B cell (primary cell): ENCODE data around the gene NECTIN1. TPM values are rescaled to one million over a fixed set of nuclear protein-coding genes. Genes with fewer than 3 reads are reported as not detected.

ENCODE experiments used
- ATAC-seq: fragments of 200-7000 bp; cut with Tn5 transposase; one replicate; pipeline ENCODE4 v1.10.0; 2021; ENCODE audit warnings: low read depth, mild to moderate bottlenecking, moderate number of reproducible peaks, moderate library complexity
- CTCF ChIA-PET: fragments of 350-600 bp; sonication (Branson Sonifier 250); formaldehyde crosslinking; loops from one replicate; lab custom pipeline; 2021; ENCODE audit warnings: antibody characterized with exemption, inconsistent platforms; lab: Charles Lee
- POLR2A ChIA-PET: fragments of 350-600 bp; sonication (Branson Sonifier 250); formaldehyde crosslinking; loops from one replicate; lab custom pipeline; 2021; ENCODE audit warnings: antibody characterized with exemption; lab: Charles Lee
- DNase-seq: peaks from one replicate; pipeline ENCODE4 v3.0.0; 2013
- H2AFZ ChIP-seq: 2 replicates; pipeline ENCODE4 v1.6.1; 2012; ENCODE audit warnings: mild to moderate bottlenecking, low read depth, low read length; ENCODE audit not compliant: insufficient read depth, poor library complexity, severe bottlenecking
- H3K27ac ChIP-seq, 2 donors: 1 replicate in 1 of 2; 2 replicates in 1 of 2; pipeline ENCODE4 v1.5.1; 2012 to 2013; ENCODE audit warnings: low read length in 2 of 2, mild to moderate bottlenecking in 2 of 2, moderate library complexity in 1 of 2
- H3K27me3 ChIP-seq, 4 experiments: fragments of 200-600 bp in 1 of 4; sonication (generic) in 1 of 4; replicated peaks in 1 of 4; 1 replicate in 2 of 4; 2 replicates in 2 of 4; pipeline versions ENCODE4 v1.6.1 to v1.7.0; 2013 to 2016; ENCODE audit warnings: low read length in 3 of 4, mild to moderate bottlenecking in 2 of 4, mixed read lengths in 1 of 4, moderate library complexity in 1 of 4; ENCODE audit not compliant: insufficient read depth in 4 of 4, control insufficient read depth in 3 of 4; ENCODE audit errors: control extremely low read depth in 1 of 4
- H3K36me3 ChIP-seq, 2 experiments: replicated peaks in 1 of 2; 1 replicate in 1 of 2; 2 replicates in 1 of 2; pipeline versions ENCODE4 v1.6.1 to v1.7.1; 2013; ENCODE audit warnings: low read length in 1 of 2; ENCODE audit not compliant: insufficient read depth in 2 of 2, control insufficient read depth in 1 of 2; ENCODE audit errors: control extremely low read depth in 1 of 2, extremely low read depth in 1 of 2
- H3K4me1 ChIP-seq, 2 donors: fragments of 200-600 bp in 1 of 2; sonication (generic) in 1 of 2; 1 replicate in 1 of 2; 2 replicates in 1 of 2; pipeline versions ENCODE4 v1.5.1 to v1.6.1; 2013 to 2017; ENCODE audit warnings: low read length in 2 of 2; ENCODE audit not compliant: control insufficient read depth in 2 of 2, insufficient read depth in 2 of 2
- H3K4me2 ChIP-seq: replicated peaks from 2 replicates; pipeline ENCODE3; 2012; ENCODE audit warnings: mild to moderate bottlenecking, low read depth, low read length; ENCODE audit not compliant: poor library complexity, severe bottlenecking
- H3K4me3 ChIP-seq, 5 experiments: fragments of 200-600 bp in 1 of 5; sonication (generic) in 1 of 5; 1 replicate in 3 of 5; 2 replicates in 2 of 5; pipeline versions ENCODE4 v1.5.1 to v1.7.0; 2011 to 2016; ENCODE audit warnings: low read length in 4 of 5, mild to moderate bottlenecking in 4 of 5, low read depth in 2 of 5, control low read depth in 1 of 5, moderate library complexity in 1 of 5; ENCODE audit not compliant: insufficient read depth in 1 of 5; ENCODE audit errors: control extremely low read depth in 1 of 5, extremely low read depth in 1 of 5
- H3K79me2 ChIP-seq: fragments of 200-600 bp; sonication (generic); one replicate; pipeline ENCODE4 v1.6.0; 2016; ENCODE audit warnings: low read length; ENCODE audit not compliant: control insufficient read depth, insufficient read depth
- H3K9ac ChIP-seq: fragments of 200-600 bp; sonication (generic); 2 replicates; pipeline ENCODE4 v1.6.1; 2017; ENCODE audit warnings: mild to moderate bottlenecking, low read length, moderate library complexity
- H3K9me3 ChIP-seq, 3 donors: one replicate each; pipeline versions ENCODE4 v1.6.1 to v1.7.1; 2013; ENCODE audit warnings: low read length in 2 of 3; ENCODE audit not compliant: control insufficient read depth in 2 of 3, insufficient read depth in 1 of 3; ENCODE audit errors: control extremely low read depth in 1 of 3
- H4K20me1 ChIP-seq: 2 replicates; pipeline ENCODE4 v1.6.0; 2012; ENCODE audit warnings: mild to moderate bottlenecking, low read length; ENCODE audit not compliant: insufficient read depth, control insufficient read depth, poor library complexity, severe bottlenecking
- H3K27ac Mint-ChIP-seq: one replicate; pipeline ENCODE4 v1.8.0; 2021; ENCODE audit warnings: mixed read lengths
- H3K27me3 Mint-ChIP-seq: one replicate; pipeline ENCODE4 v1.8.0; 2021; ENCODE audit warnings: mixed read lengths
- H3K4me1 Mint-ChIP-seq: one replicate; pipeline ENCODE4 v1.8.0; 2021; ENCODE audit warnings: mixed read lengths
- H3K4me3 Mint-ChIP-seq: one replicate; pipeline ENCODE4 v1.8.0; 2021; ENCODE audit warnings: mixed read lengths
- H3K9me3 Mint-ChIP-seq: one replicate; pipeline ENCODE4 v1.8.0; 2022; ENCODE audit warnings: mixed read lengths; ENCODE audit not compliant: insufficient read depth
- EZH2 ChIP-seq: IDR thresholded peaks from 2 replicates; pipeline ENCODE4 v1.6.1; 2012; ENCODE audit warnings: borderline replicate concordance, low read depth, mild to moderate bottlenecking, moderate library complexity, low read length; ENCODE audit not compliant: insufficient read depth, poor library complexity, severe bottlenecking
- WGBS: methylation state at CpG from one replicate; pipeline ENCODE4 v1.1.5; 2013; ENCODE audit warnings: missing lambda C conversion rate; ENCODE audit not compliant: insufficient coverage; 5-methylcytosine and 5-hydroxymethylcytosine counted together
- intact Hi-C: fragments of 100-400 bp; cut with micrococcal nuclease; formaldehyde crosslinking; loops from one replicate; pipeline ENCODE4 v1.10.0; 2022
- polyA plus RNA-seq: library from polyadenylated mRNA; depleted of rRNA; stranded (reverse); fragments of >200 nt; gene quantifications from 2 replicates; pipeline ENCODE4 v1.2.3, GENCODE V29; 2012
- total RNA-seq, 2 donors: library from RNA; stranded (reverse); fragments of 120-200 nt in 1 of 2; gene quantifications; 1 replicate in 1 of 2; 2 replicates in 1 of 2; pipeline versions ENCODE4 v1.2.3 to v1.2.4, GENCODE V29; 2013 to 2022
- TF ChIP-seq, protein P1 (sequence below): fragments of 200-600 bp; IDR thresholded peaks from one replicate; pipeline ENCODE4 v1.8.0; 2022; ENCODE audit warnings: antibody characterized with exemption, mild to moderate bottlenecking

Gene NECTIN1
- total and polyA plus RNA-seq, 2 donors (not counting 1 experiment from before 2014, with no cell fraction given): 2.1 to 3.9 TPM

DNA sequence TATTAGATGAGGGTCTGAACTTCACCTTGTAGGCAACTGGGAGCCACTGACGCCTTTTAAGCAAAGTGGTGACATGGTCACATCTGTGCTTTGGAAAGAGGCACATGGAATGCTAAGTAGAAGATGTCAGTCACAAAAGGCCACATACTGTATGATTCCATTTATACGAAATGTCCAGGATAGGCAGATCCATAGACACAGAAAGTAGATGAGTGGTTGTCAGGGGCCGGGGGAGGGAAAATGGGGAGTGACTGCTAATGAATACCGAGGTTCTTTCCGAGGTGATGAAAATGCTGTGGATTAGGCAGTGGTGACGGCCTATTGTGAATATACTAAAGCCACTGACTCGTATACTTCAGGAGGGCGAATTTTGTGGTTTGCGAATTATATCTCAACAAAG is 20.6 kb downstream of the NECTIN1 start:
- peaks cover 37% of the 10 kb centered on the region for H3K27me3 Mint-ChIP-seq
- POLR2A ChIA-PET: no interaction called here

DNA sequence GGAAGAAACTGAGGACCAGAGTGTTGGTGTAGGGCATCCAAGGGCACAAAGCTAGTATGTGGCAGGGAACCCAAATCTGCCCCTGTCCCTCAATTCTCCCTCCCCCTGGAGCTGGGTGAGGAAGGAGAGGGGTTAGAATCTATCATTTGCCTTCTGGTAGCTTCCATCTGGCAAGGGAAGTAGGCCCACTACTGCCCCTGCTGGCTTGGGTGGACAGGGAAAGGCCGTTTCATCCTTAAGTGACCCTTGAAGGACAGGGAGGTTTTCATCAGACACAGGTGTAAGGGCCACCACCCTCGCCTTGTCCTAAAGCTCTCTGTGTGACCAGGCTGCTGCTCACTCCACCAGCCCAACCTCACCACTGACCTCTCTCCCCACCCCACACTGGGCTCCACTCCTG is 22.1 kb downstream of the NECTIN1 start:
- WGBS: 79% methylated on average over 2 of the region's 2 CpGs

More for the DNA sequence above, 20.6 kb downstream of the NECTIN1 start:
- Histone ChIP-seq H3K9ac (no peak overlapping the region), H3K27me3 (peaks cover 0 to 4% (median under 1%) of the 10 kb centered on the region in 4 experiments), H3K9me3 (no peaks in the 10 kb centered on the region), H2AFZ (no peak overlapping the region), H3K36me3 (no peaks in the 10 kb centered on the region), H4K20me1 (no peaks in the 10 kb centered on the region), H3K4me1 (no peaks in the 10 kb centered on the region), H3K27ac (no peak overlapping the region), H3K79me2 (no peaks in the 10 kb centered on the region), H3K4me2 (no peak overlapping the region), H3K4me3 (no peak overlapping the region)
- no peak overlapping the region for H3K4me3 Mint-ChIP-seq
- no peak for TF ChIP-seq EZH2
- TF ChIP-seq, protein P1, sequence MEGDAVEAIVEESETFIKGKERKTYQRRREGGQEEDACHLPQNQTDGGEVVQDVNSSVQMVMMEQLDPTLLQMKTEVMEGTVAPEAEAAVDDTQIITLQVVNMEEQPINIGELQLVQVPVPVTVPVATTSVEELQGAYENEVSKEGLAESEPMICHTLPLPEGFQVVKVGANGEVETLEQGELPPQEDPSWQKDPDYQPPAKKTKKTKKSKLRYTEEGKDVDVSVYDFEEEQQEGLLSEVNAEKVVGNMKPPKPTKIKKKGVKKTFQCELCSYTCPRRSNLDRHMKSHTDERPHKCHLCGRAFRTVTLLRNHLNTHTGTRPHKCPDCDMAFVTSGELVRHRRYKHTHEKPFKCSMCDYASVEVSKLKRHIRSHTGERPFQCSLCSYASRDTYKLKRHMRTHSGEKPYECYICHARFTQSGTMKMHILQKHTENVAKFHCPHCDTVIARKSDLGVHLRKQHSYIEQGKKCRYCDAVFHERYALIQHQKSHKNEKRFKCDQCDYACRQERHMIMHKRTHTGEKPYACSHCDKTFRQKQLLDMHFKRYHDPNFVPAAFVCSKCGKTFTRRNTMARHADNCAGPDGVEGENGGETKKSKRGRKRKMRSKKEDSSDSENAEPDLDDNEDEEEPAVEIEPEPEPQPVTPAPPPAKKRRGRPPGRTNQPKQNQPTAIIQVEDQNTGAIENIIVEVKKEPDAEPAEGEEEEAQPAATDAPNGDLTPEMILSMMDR: no peak
- intact Hi-C loops: no loop called here
- 84% methylated on average over 9 of the region's 9 CpGs for WGBS
- CTCF ChIA-PET: no interaction called here
- ATAC-seq (no peak), DNase-seq (no peak)
- no peaks in the 10 kb centered on the region for H3K9me3 Mint-ChIP-seq
- no peak overlapping the region for H3K27ac Mint-ChIP-seq
- H3K4me1 Mint-ChIP-seq: no peaks in the 10 kb centered on the region

More for the DNA sequence above, 22.1 kb downstream of the NECTIN1 start:
- ATAC-seq: no peak
- Histone ChIP-seq H3K4me3 (no peak overlapping the region), H2AFZ (no peak overlapping the region), H3K36me3 (no peaks in the 10 kb centered on the region), H3K4me2 (no peak overlapping the region), H3K4me1 (no peaks in the 10 kb centered on the region), H3K27ac (no peak overlapping the region), H3K27me3 (peaks cover 0 to 4% (median under 1%) of the 10 kb centered on the region in 4 experiments), H3K9ac (no peak overlapping the region), H3K9me3 (no peaks in the 10 kb centered on the region), H4K20me1 (no peaks in the 10 kb centered on the region), H3K79me2 (no peaks in the 10 kb centered on the region)
- Mint-ChIP-seq H3K9me3 (no peaks in the 10 kb centered on the region), H3K27me3 (peaks cover 31% of the 10 kb centered on the region), H3K4me3 (no peak overlapping the region), H3K4me1 (no peaks in the 10 kb centered on the region), H3K27ac (no peak overlapping the region)
- intact Hi-C loops: no loop called here
- CTCF ChIA-PET: interaction anchor here (1.1 kb wide), 1 partner anchor 22 kb away, joined by 3 read pairs; the partner anchor contains the start of gene NECTIN1
- TF ChIP-seq EZH2: no peak
- TF ChIP-seq, protein P1: no peak
- no peak for DNase-seq
- POLR2A ChIA-PET: no interaction called here
